NCI-H748 (cell line): ENCODE measurements around the gene RTP4.

ENCODE experiments used
- DNase-seq: peaks from one replicate; lab custom pipeline; 2025; ENCODE audit not compliant: unreplicated experiment; lab: John Stamatoyannopoulos, UW

Gene RTP4

GRCh38 chr3:187368251-187369088, at the start of gene RTP4:
RTP4 (plus strand) TSS chr3:187368385; CDS start chr3:187368442, 57 bp downstream.
- DNase-seq: no peak

- peak; percentile 35 for DNase-seq
Observed at GRCh38 chr3:187318819-187319616, 49.2 kb upstream of the RTP4 start.

- DNase-seq: peak; percentile 13
Observed at GRCh38 chr3:187319699-187320302, 48.4 kb upstream of the RTP4 start.

- no peak for DNase-seq
Observed at GRCh38 chr3:187321766-187322165, 46.4 kb upstream of the RTP4 start.

- DNase-seq: no peak
Observed at GRCh38 chr3:187322291-187322690, 45.9 kb upstream of the RTP4 start.

- no peak for DNase-seq
Observed at GRCh38 chr3:187323091-187323490, 45.1 kb upstream of the RTP4 start.

- no peak for DNase-seq
Observed at GRCh38 chr3:187325632-187326031, 42.6 kb upstream of the RTP4 start.

GRCh38 chr3:187327845-187328244, 40.3 kb upstream of the RTP4 start:
- no peak for DNase-seq

GRCh38 chr3:187328691-187329090, 39.5 kb upstream of the RTP4 start:
- no peak for DNase-seq

- no peak for DNase-seq
Observed at GRCh38 chr3:187334904-187335303, 33.3 kb upstream of the RTP4 start.

- DNase-seq: no peak
Observed at GRCh38 chr3:187336322-187336721, 31.9 kb upstream of the RTP4 start.

GRCh38 chr3:187340578-187340977, 27.6 kb upstream of the RTP4 start:
- no peak for DNase-seq

- no peak for DNase-seq
Observed at GRCh38 chr3:187342255-187342654, 25.9 kb upstream of the RTP4 start.

- DNase-seq: no peak
Observed at GRCh38 chr3:187343670-187344069, 24.5 kb upstream of the RTP4 start.

GRCh38 chr3:187352581-187353575, 15.3 kb upstream of the RTP4 start:
- no peak for DNase-seq

- no peak for DNase-seq
Observed at GRCh38 chr3:187358068-187358467, 10.1 kb upstream of the RTP4 start.

- DNase-seq: no peak
Observed at GRCh38 chr3:187359798-187360486, 8.2 kb upstream of the RTP4 start.

- no peak for DNase-seq
Observed at GRCh38 chr3:187360596-187360995, 7.6 kb upstream of the RTP4 start.

- no peak for DNase-seq
Observed at GRCh38 chr3:187361835-187362234, 6.3 kb upstream of the RTP4 start.

- no peak for DNase-seq
Observed at GRCh38 chr3:187367561-187368103, 553 bp upstream of the RTP4 start.
